Hepatocyte (in vitro differentiated cells): Measurements from ENCODE around the gene BMAL2.

Experiments used
- CTCF ChIP-seq: fragments of 200-600 bp; sonication (generic); IDR thresholded peaks from 2 replicates; pipeline ENCODE4 v1.5.1; 2016; ENCODE audit warnings: antibody characterized with exemption, mild to moderate bottlenecking; ENCODE audit not compliant: poor library complexity
- EZH2phosphoT487 ChIP-seq: fragments of 200-600 bp; sonication (generic); IDR thresholded peaks from one replicate; pipeline ENCODE4 v1.6.1; 2018; ENCODE audit warnings: antibody characterized with exemption, mild to moderate bottlenecking, low read depth, moderate library complexity; ENCODE audit not compliant: unreplicated experiment, severe bottlenecking

GRCh38 chr12:27332714-27333402 lies at the start of gene BMAL2:
- TF ChIP-seq CTCF (no peak), EZH2phosphoT487 (no peak)
